Keratinocyte (primary cell): ENCODE data around the gene TMEM45A. TPM values are rescaled to one million over a fixed set of nuclear protein-coding genes. Genes with fewer than 3 reads are reported as not detected.

ENCODE experiments used
- DNase-seq: peaks from one replicate; pipeline ENCODE4 v3.0.0-alpha.2; 2011; ENCODE audit warnings: low read depth, missing footprints, low spot score
- FAIRE-seq: peaks from 2 replicates; lab custom pipeline; 2011; peaks lifted over from hg19 to GRCh38; lab: Jason Lieb, UNC
- H2AFZ ChIP-seq: 2 replicates; pipeline ENCODE4 v1.6.0; 2012; ENCODE audit warnings: low read length, control low read depth, inconsistent platforms; ENCODE audit not compliant: control insufficient read depth
- H3K27ac ChIP-seq: 2 replicates; pipeline ENCODE4 v1.5.1; 2011; ENCODE audit warnings: low read length; ENCODE audit not compliant: control insufficient read depth, insufficient read depth
- H3K27me3 ChIP-seq: 3 replicates; pipeline ENCODE4 v1.6.0; 2011; ENCODE audit warnings: low read length; ENCODE audit not compliant: control insufficient read depth, insufficient read depth; ENCODE audit errors: extremely low read depth
- H3K36me3 ChIP-seq, 2 experiments: 2 replicates in 1 of 2; 3 replicates in 1 of 2; pipeline ENCODE4 v1.5.1; 2011; ENCODE audit warnings: low read length in 2 of 2, mild to moderate bottlenecking in 1 of 2; ENCODE audit not compliant: control insufficient read depth in 2 of 2, insufficient read depth in 2 of 2; ENCODE audit errors: extremely low read depth in 1 of 2
- H3K4me1 ChIP-seq: 3 replicates; pipeline ENCODE4 v1.5.1; 2011; ENCODE audit warnings: low read length; ENCODE audit not compliant: control insufficient read depth, insufficient read depth; ENCODE audit errors: extremely low read depth
- H3K4me2 ChIP-seq: 3 replicates; pipeline ENCODE4 v1.6.0; 2011; ENCODE audit warnings: low read depth, low read length; ENCODE audit not compliant: control insufficient read depth, insufficient read depth; ENCODE audit errors: extremely low read depth
- H3K4me3 ChIP-seq, 3 experiments: fragments of 200-600 bp in 1 of 3; sonication (generic) in 1 of 3; 2 replicates in 2 of 3; 3 replicates in 1 of 3; pipeline ENCODE4 v1.5.1; 2011 to 2016; ENCODE audit warnings: low read length in 3 of 3, mild to moderate bottlenecking in 3 of 3, control low read depth in 2 of 3, inconsistent platforms in 1 of 3, low read depth in 1 of 3, mixed read lengths in 1 of 3, mixed run types in 1 of 3, moderate library complexity in 1 of 3; ENCODE audit not compliant: control insufficient read depth in 2 of 3, insufficient read depth in 2 of 3; ENCODE audit errors: extremely low read depth in 1 of 3
- H3K79me2 ChIP-seq: 2 replicates; pipeline ENCODE4 v1.6.0; 2012; ENCODE audit warnings: low read length; ENCODE audit not compliant: control insufficient read depth, insufficient read depth
- H3K9ac ChIP-seq: 3 replicates; pipeline ENCODE4 v1.6.0; 2011; ENCODE audit warnings: low read length; ENCODE audit not compliant: control insufficient read depth, insufficient read depth; ENCODE audit errors: extremely low read depth
- H3K9me1 ChIP-seq: 3 replicates; pipeline ENCODE4 v1.6.0; 2011; ENCODE audit warnings: low read length; ENCODE audit not compliant: control insufficient read depth, insufficient read depth; ENCODE audit errors: extremely low read depth
- H3K9me3 ChIP-seq: 2 replicates; pipeline ENCODE4 v1.5.1; 2012; ENCODE audit warnings: low read depth, low read length; ENCODE audit not compliant: control insufficient read depth
- H4K20me1 ChIP-seq: 3 replicates; pipeline ENCODE4 v1.6.0; 2011; ENCODE audit warnings: low read length; ENCODE audit not compliant: control insufficient read depth, insufficient read depth; ENCODE audit errors: extremely low read depth
- CTCF ChIP-seq, 3 experiments: IDR thresholded peaks in 1 of 3; conservative IDR thresholded peaks in 1 of 3; optimal IDR thresholded peaks in 1 of 3; 2 replicates in 2 of 3; 3 replicates in 1 of 3; pipeline versions ENCODE3 to v1.5.1; 2011; ENCODE audit warnings: low read length in 3 of 3, mild to moderate bottlenecking in 3 of 3, moderate library complexity in 2 of 3, control low read depth in 1 of 3, inconsistent platforms in 1 of 3; ENCODE audit not compliant: insufficient read depth in 2 of 3; ENCODE audit errors: extremely low read depth in 1 of 3
- EZH2 ChIP-seq: IDR thresholded peaks from one replicate; pipeline ENCODE4 v1.6.1; 2012; ENCODE audit warnings: inconsistent platforms, mild to moderate bottlenecking, low read length, moderate library complexity
- dilution Hi-C: fragments of 300-500 bp; cut with MboI; formaldehyde crosslinking; loops from one replicate; pipeline ENCODE4 v1.7.0; 2020; ENCODE audit warnings: low sequenced_read_pairs; ENCODE audit not compliant: extremely low pct_ligation_motif_present
- polyA plus RNA-seq, 5 experiments: library from polyadenylated mRNA; depleted of rRNA in 3 of 5; stranded (reverse) in 3 of 5; stranded (forward) in 1 of 5; unstranded in 1 of 5; fragments of >200 nt; gene quantifications; 1 replicate in 1 of 5; 2 replicates in 3 of 5; 3 replicates in 1 of 5; pipeline versions ENCODE4 v1.2.1 to v1.2.3, GENCODE V29; 2011 to 2012; ENCODE audit warnings: missing spikeins in 2 of 5, low read depth in 1 of 5, low replicate concordance in 1 of 5

TMEM45A gene
- polyA plus RNA-seq, 1 donor (not counting 4 experiments of a cell fraction or from before 2014, with no cell fraction given) = 57.2 TPM

GRCh38 chr3:100458814-100459213 lies 33.6 kb upstream of the TMEM45A start:
- Histone ChIP-seq H3K4me3 (no peak overlapping the region), H3K27ac (no peak overlapping the region), H3K4me1 (no peaks in the 10 kb centered on the region), H3K36me3 (no peaks in the 10 kb centered on the region), H3K4me2 (no peak overlapping the region), H2AFZ (no peak overlapping the region), H3K9me1 (no peaks in the 10 kb centered on the region), H3K9me3 (no peaks in the 10 kb centered on the region), H3K79me2 (no peaks in the 10 kb centered on the region), H3K27me3 (no peaks in the 10 kb centered on the region), H4K20me1 (no peaks in the 10 kb centered on the region), H3K9ac (no peak overlapping the region)
- FAIRE-seq = no peak
- TF ChIP-seq CTCF (optimal IDR thresholded peaks at IDR 0.05 in 1 of 3, IDR thresholded peaks at IDR 0.05 in 1 of 3, conservative IDR thresholded peaks at IDR 0.05 in 1 of 3; ENCODE audit: extremely low read depth in 1 of 3, insufficient read depth in 2 of 3, low read length in 3 of 3) (no peak), EZH2 (no peak)
- dilution Hi-C loops = no loop called here
- no peak for DNase-seq

- Histone ChIP-seq H3K4me3 (no peak overlapping the region), H3K4me2 (no peak overlapping the region), H3K9me1 (no peaks in the 10 kb centered on the region), H3K4me1 (peaks cover 4% of the 10 kb centered on the region), H3K36me3 (no peaks in the 10 kb centered on the region), H3K27me3 (no peaks in the 10 kb centered on the region), H3K79me2 (no peaks in the 10 kb centered on the region), H3K9me3 (no peaks in the 10 kb centered on the region), H4K20me1 (no peaks in the 10 kb centered on the region), H3K9ac (no peak overlapping the region), H3K27ac (no peak overlapping the region), H2AFZ (no peak overlapping the region)
- DNase-seq (peak; percentile 30), FAIRE-seq (peak; percentile 94)
- dilution Hi-C loops = no loop called here
- TF ChIP-seq CTCF (optimal IDR thresholded peaks at IDR 0.05 in 1 of 3, IDR thresholded peaks at IDR 0.05 in 1 of 3, conservative IDR thresholded peaks at IDR 0.05 in 1 of 3; ENCODE audit: extremely low read depth in 1 of 3, insufficient read depth in 2 of 3, low read length in 3 of 3) = peak; percentile 65 to 78 (median 72)
- TF ChIP-seq EZH2 = no peak
Observed at GRCh38 chr3:100463002-100463401, 29.4 kb upstream of the TMEM45A start.
